HG02588 (cell line): ENCODE data around the gene GPR61.

Experiments used
- ATAC-seq: cut with Tn5 transposase; IDR thresholded peaks from one replicate; pipeline ENCODE4 v1.9.1; 2021; ENCODE audit warnings: mild to moderate bottlenecking, moderate library complexity; ENCODE audit not compliant: unreplicated experiment

Gene GPR61

GRCh38 chr1:109566982-109567381 is 27.3 kb downstream of the GPR61 start:
- no peak for ATAC-seq

GRCh38 chr1:109567877-109568672 is 28.4 kb downstream of the GPR61 start:
- no peak for ATAC-seq

GRCh38 chr1:109569323-109569722 is 29.7 kb downstream of the GPR61 start:
- no peak for ATAC-seq

GRCh38 chr1:109570414-109570813 is 30.7 kb downstream of the GPR61 start:
- no peak for ATAC-seq

- no peak for ATAC-seq
These were observed 34.1 kb downstream of the GPR61 start for GRCh38 chr1:109573785-109574184.

GRCh38 chr1:109578947-109579443 is 39.3 kb downstream of the GPR61 start:
- ATAC-seq, result no peak

GRCh38 chr1:109579491-109579890 is 39.8 kb downstream of the GPR61 start:
- no peak for ATAC-seq

GRCh38 chr1:109582021-109582420 is 42.3 kb downstream of the GPR61 start:
- no peak for ATAC-seq

- no peak for ATAC-seq
These were observed 45.1 kb downstream of the GPR61 start for GRCh38 chr1:109584766-109585165.

- no peak for ATAC-seq
These were observed 46.4 kb downstream of the GPR61 start for GRCh38 chr1:109586055-109586454.

GRCh38 chr1:109589177-109589576 is 49.5 kb downstream of the GPR61 start:
- ATAC-seq, result no peak

- no peak for ATAC-seq
These were observed 50.0 kb downstream of the GPR61 start for GRCh38 chr1:109589679-109590078.

- ATAC-seq, result no peak
These were observed 53.2 kb downstream of the GPR61 start for GRCh38 chr1:109592916-109593315.

GRCh38 chr1:109595531-109595930 is 55.9 kb downstream of the GPR61 start:
- no peak for ATAC-seq
